CD14-positive monocyte (primary cell): ENCODE results near the gene NRF1. TPM values are rescaled to one million over a fixed set of nuclear protein-coding genes. Genes with fewer than 3 reads are reported as not detected.

Experiments used
- DNase-seq, 3 donors: peaks; one replicate each; pipeline ENCODE4 v3.0.0-alpha.2; 2011 to 2022
- H2AFZ ChIP-seq: 2 replicates; pipeline ENCODE4 v1.6.0; 2012; ENCODE audit warnings: mild to moderate bottlenecking, low read depth, low read length, inconsistent platforms; ENCODE audit not compliant: insufficient read depth, poor library complexity, severe bottlenecking
- H3K27ac ChIP-seq, 2 donors: 1 replicate in 1 of 2; 2 replicates in 1 of 2; pipeline ENCODE4 v1.5.1; 2012 to 2013; ENCODE audit warnings: low read length in 2 of 2, control low read depth in 1 of 2, inconsistent platforms in 1 of 2, low read depth in 1 of 2, mild to moderate bottlenecking in 1 of 2
- H3K27me3 ChIP-seq, 2 donors: one replicate each; pipeline versions ENCODE4 v1.6.0 to v1.6.1; 2011 to 2013; ENCODE audit warnings: low read length in 2 of 2; ENCODE audit not compliant: control insufficient read depth in 2 of 2, insufficient read depth in 2 of 2
- H3K36me3 ChIP-seq, 2 donors: replicated peaks in 1 of 2; 1 replicate in 1 of 2; 2 replicates in 1 of 2; pipeline versions ENCODE4 v1.5.1 to v1.6.1; 2012 to 2013; ENCODE audit warnings: low read length in 2 of 2, control low read depth in 1 of 2, inconsistent platforms in 1 of 2, mild to moderate bottlenecking in 1 of 2; ENCODE audit not compliant: insufficient read depth in 2 of 2, control insufficient read depth in 1 of 2
- H3K4me1 ChIP-seq, 2 donors: 1 replicate in 1 of 2; 2 replicates in 1 of 2; pipeline versions ENCODE4 v1.5.1 to v1.6.1; 2012 to 2013; ENCODE audit warnings: low read length in 2 of 2, control low read depth in 1 of 2, inconsistent platforms in 1 of 2, mild to moderate bottlenecking in 1 of 2, moderate library complexity in 1 of 2; ENCODE audit not compliant: insufficient read depth in 2 of 2, control insufficient read depth in 1 of 2
- H3K4me2 ChIP-seq: replicated peaks from 2 replicates; pipeline ENCODE3; 2012; ENCODE audit warnings: low read length, moderate library complexity, mild to moderate bottlenecking; ENCODE audit not compliant: poor library complexity, severe bottlenecking; ENCODE audit errors: extremely low read depth
- H3K4me3 ChIP-seq, 3 experiments: fragments of 200-600 bp in 1 of 3; sonication (generic) in 1 of 3; replicated peaks in 1 of 3; 1 replicate in 2 of 3; 2 replicates in 1 of 3; pipeline ENCODE4 v1.5.1; 2011 to 2013; ENCODE audit warnings: low read length in 3 of 3, mild to moderate bottlenecking in 3 of 3, control low read depth in 2 of 3, low read depth in 2 of 3, inconsistent platforms in 1 of 3, moderate library complexity in 1 of 3
- H3K79me2 ChIP-seq: 2 replicates; pipeline ENCODE4 v1.6.0; 2012; ENCODE audit warnings: mild to moderate bottlenecking, control low read depth, inconsistent platforms, low read length, moderate library complexity; ENCODE audit not compliant: insufficient read depth
- H3K9ac ChIP-seq: 2 replicates; pipeline ENCODE4 v1.6.0; 2017; ENCODE audit warnings: low read length, mild to moderate bottlenecking; ENCODE audit not compliant: insufficient read depth, poor library complexity, severe bottlenecking
- H3K9me3 ChIP-seq, 2 donors: replicated peaks in 1 of 2; 1 replicate in 1 of 2; 2 replicates in 1 of 2; pipeline versions ENCODE4 v1.5.1 to v1.6.1; 2012 to 2013; ENCODE audit warnings: low read length in 2 of 2, control low read depth in 1 of 2; ENCODE audit not compliant: control insufficient read depth in 1 of 2, insufficient read depth in 1 of 2
- H4K20me1 ChIP-seq: 2 replicates; pipeline ENCODE4 v1.6.0; 2012; ENCODE audit warnings: mild to moderate bottlenecking, low read length, control low read depth, moderate library complexity; ENCODE audit not compliant: insufficient read depth
- H3K27ac Mint-ChIP-seq, 7 donors: one replicate each; pipeline ENCODE4 v1.8.0; 2020; ENCODE audit warnings: mild to moderate bottlenecking in 7 of 7, mixed read lengths in 7 of 7, moderate library complexity in 6 of 7, inconsistent platforms in 2 of 7
- H3K27me3 Mint-ChIP-seq, 3 donors: one replicate each; pipeline ENCODE4 v1.8.0; 2021 to 2022; ENCODE audit warnings: low read depth in 3 of 3, mild to moderate bottlenecking in 3 of 3, mixed read lengths in 3 of 3, moderate library complexity in 3 of 3, inconsistent platforms in 1 of 3
- H3K36me3 Mint-ChIP-seq, 2 donors: one replicate each; pipeline ENCODE4 v1.8.0; 2020; ENCODE audit warnings: mixed read lengths in 2 of 2, inconsistent platforms in 1 of 2, mild to moderate bottlenecking in 1 of 2
- H3K4me1 Mint-ChIP-seq: one replicate; pipeline ENCODE4 v1.8.0; 2020; ENCODE audit warnings: mild to moderate bottlenecking, mixed read lengths
- H3K4me3 Mint-ChIP-seq, 2 donors: one replicate each; pipeline ENCODE4 v1.8.0; 2020; ENCODE audit warnings: mild to moderate bottlenecking in 2 of 2, mixed read lengths in 2 of 2, moderate library complexity in 1 of 2
- H3K9me3 Mint-ChIP-seq, 7 donors: one replicate each; pipeline ENCODE4 v1.8.0; 2020 to 2022; ENCODE audit warnings: mixed read lengths in 7 of 7, mild to moderate bottlenecking in 6 of 7, moderate library complexity in 6 of 7, inconsistent platforms in 2 of 7
- WGBS: methylation state at CpG from one replicate; pipeline ENCODE4 v1.1.5; 2013; ENCODE audit warnings: missing lambda C conversion rate; ENCODE audit not compliant: insufficient coverage; 5-methylcytosine and 5-hydroxymethylcytosine counted together
- intact Hi-C, 2 donors: fragments of 100-400 bp; cut with micrococcal nuclease; formaldehyde crosslinking; loops; one replicate each; pipeline versions ENCODE4 v1.15.0 to v1.15.1; 2023
- polyA plus RNA-seq, 3 donors: library from polyadenylated mRNA; depleted of rRNA in 1 of 3; unstranded in 2 of 3; stranded (reverse) in 1 of 3; fragments of 300-500 nt in 2 of 3; fragments of >200 nt in 1 of 3; fragmentation: Illumina TruSeq in 2 of 3; gene quantifications; 1 replicate in 2 of 3; 2 replicates in 1 of 3; pipeline ENCODE4 v1.2.3, GENCODE V29; 2012 to 2021
- TF ChIP-seq, protein P1 (sequence below): fragments of 200-600 bp; IDR thresholded peaks from one replicate; pipeline ENCODE4 v1.8.0; 2022; ENCODE audit warnings: antibody characterized with exemption, mild to moderate bottlenecking

NRF1 gene
- polyA plus RNA-seq, 3 donors = 5.1 to 14.0 (median 7.7) TPM

DNA sequence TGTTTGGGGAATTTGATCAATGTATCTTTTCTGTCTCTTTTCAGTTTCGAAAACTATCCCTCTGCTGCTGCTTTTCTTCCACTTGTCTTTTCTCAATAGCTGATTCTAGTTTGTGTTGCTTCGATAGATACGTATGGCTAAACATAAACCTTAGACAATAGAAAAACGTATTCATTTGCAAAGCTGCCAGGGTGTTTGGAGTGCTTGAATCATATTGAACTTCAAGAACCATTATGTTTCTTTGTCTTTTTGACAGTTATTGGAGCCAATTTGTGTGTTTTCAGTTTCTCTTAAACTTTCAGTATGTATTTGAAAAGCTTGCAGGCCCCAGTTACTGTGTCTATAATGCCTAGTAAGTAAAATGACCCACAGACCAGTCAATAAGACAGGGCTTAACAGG lies 25.1 kb downstream of the NRF1 start:
- peaks cover 10 to 12% of the 10 kb centered on the region in 2 donors for H3K36me3 Mint-ChIP-seq
- H3K4me2 ChIP-seq = no peak overlapping the region
- no peaks in the 10 kb centered on the region for H3K9me3 ChIP-seq
- H3K9me3 Mint-ChIP-seq = no peaks in the 10 kb centered on the region
- intact Hi-C loops = loop anchor here in 1 of 2 donors (5.0 kb wide), 1 partner anchor 44 kb away; no protein-coding TSS in a partner anchor
- H3K27me3 ChIP-seq = no peaks in the 10 kb centered on the region
- peaks cover 52% of the 10 kb centered on the region for H4K20me1 ChIP-seq
- WGBS = no CpG with 5 or more reads among the region's 4 CpGs
- peaks cover 88% of the 10 kb centered on the region for H3K79me2 ChIP-seq
- TF ChIP-seq, protein P1, sequence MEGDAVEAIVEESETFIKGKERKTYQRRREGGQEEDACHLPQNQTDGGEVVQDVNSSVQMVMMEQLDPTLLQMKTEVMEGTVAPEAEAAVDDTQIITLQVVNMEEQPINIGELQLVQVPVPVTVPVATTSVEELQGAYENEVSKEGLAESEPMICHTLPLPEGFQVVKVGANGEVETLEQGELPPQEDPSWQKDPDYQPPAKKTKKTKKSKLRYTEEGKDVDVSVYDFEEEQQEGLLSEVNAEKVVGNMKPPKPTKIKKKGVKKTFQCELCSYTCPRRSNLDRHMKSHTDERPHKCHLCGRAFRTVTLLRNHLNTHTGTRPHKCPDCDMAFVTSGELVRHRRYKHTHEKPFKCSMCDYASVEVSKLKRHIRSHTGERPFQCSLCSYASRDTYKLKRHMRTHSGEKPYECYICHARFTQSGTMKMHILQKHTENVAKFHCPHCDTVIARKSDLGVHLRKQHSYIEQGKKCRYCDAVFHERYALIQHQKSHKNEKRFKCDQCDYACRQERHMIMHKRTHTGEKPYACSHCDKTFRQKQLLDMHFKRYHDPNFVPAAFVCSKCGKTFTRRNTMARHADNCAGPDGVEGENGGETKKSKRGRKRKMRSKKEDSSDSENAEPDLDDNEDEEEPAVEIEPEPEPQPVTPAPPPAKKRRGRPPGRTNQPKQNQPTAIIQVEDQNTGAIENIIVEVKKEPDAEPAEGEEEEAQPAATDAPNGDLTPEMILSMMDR = no peak
- H3K27ac ChIP-seq = no peak overlapping the region
- H3K4me1 Mint-ChIP-seq = peaks cover 3% of the 10 kb centered on the region
- no peak overlapping the region for H2AFZ ChIP-seq
- no peak overlapping the region for H3K9ac ChIP-seq
- no peak for DNase-seq
- H3K4me3 ChIP-seq = no peak overlapping the region
- H3K27me3 Mint-ChIP-seq = no peaks in the 10 kb centered on the region
- no peak overlapping the region for H3K27ac Mint-ChIP-seq
- peaks cover 0 to 6% of the 10 kb centered on the region in 2 donors for H3K36me3 ChIP-seq
- H3K4me1 ChIP-seq = no peaks in the 10 kb centered on the region
- no peak overlapping the region for H3K4me3 Mint-ChIP-seq

DNA sequence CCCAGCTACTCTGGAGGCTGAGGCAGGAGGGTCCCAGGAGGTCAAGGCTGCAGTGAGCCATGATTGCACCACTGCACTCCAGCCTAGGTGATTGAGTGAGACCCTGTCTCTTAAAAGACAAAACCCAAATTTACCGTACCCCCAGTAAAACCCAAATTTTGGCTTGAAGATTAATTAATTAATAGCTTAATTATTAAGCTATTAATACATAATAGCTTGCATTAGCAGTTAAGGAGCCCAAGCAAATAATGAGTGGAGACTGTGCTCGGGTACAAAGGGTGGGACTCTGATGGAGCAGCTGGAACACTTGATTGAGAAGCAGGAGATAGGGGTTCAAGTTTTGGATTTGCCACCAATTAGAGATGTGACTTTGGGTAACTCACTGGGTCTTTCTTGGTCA lies 28.9 kb downstream of the NRF1 start:
- H3K27ac ChIP-seq = no peak overlapping the region
- H2AFZ ChIP-seq = no peak overlapping the region
- Mint-ChIP-seq H3K9me3 (no peaks in the 10 kb centered on the region), H3K27me3 (no peaks in the 10 kb centered on the region), H3K36me3 (peaks cover 6 to 7% of the 10 kb centered on the region in 2 donors), H3K4me1 (peaks cover 3% of the 10 kb centered on the region), H3K4me3 (no peak overlapping the region), H3K27ac (no peak overlapping the region)
- peaks cover 77% of the 10 kb centered on the region for H3K79me2 ChIP-seq
- H3K36me3 ChIP-seq = no peaks in the 10 kb centered on the region
- no peak for DNase-seq
- peaks cover 53% of the 10 kb centered on the region for H4K20me1 ChIP-seq
- H3K4me3 ChIP-seq = no peak overlapping the region
- no peak overlapping the region for H3K4me2 ChIP-seq
- intact Hi-C loops = loop anchor here in 1 of 2 donors (5.0 kb wide), 1 partner anchor 33 kb away; no protein-coding TSS in a partner anchor
- 40% methylated on average over 1 of the region's 2 CpGs for WGBS
- no peak overlapping the region for H3K9ac ChIP-seq
- TF ChIP-seq, protein P1 = no peak
- no peaks in the 10 kb centered on the region for H3K9me3 ChIP-seq
- no peaks in the 10 kb centered on the region for H3K4me1 ChIP-seq
- H3K27me3 ChIP-seq = no peaks in the 10 kb centered on the region
